SK-N-SH (cell line): ENCODE data around the gene MYO5C.

Experiments
- CTCF ChIP-seq: fragments of 200-600 bp; sonication (generic); IDR thresholded peaks from 2 replicates; pipeline ENCODE4 v1.6.1; 2017; ENCODE audit warnings: antibody characterized with exemption, mild to moderate bottlenecking, moderate library complexity
- EZH2phosphoT487 ChIP-seq: fragments of 200-600 bp; sonication (generic); IDR thresholded peaks from 2 replicates; pipeline ENCODE4 v1.6.1; 2017; ENCODE audit warnings: low read depth, mixed run types, mild to moderate bottlenecking, antibody characterized with exemption, moderate library complexity, borderline replicate concordance
- RAD21 ChIP-seq: IDR thresholded peaks from 2 replicates; pipeline ENCODE4 v1.6.1; 2012; ENCODE audit warnings: mild to moderate bottlenecking, low read length
- RCOR1 ChIP-seq: fragments of 150-350 bp; IDR thresholded peaks from 2 replicates; pipeline ENCODE4 v1.6.1; 2017; ENCODE audit warnings: antibody characterized with exemption, low read length
- REST ChIP-seq: IDR thresholded peaks from 2 replicates; pipeline ENCODE4 v1.6.1; 2012; ENCODE audit warnings: mild to moderate bottlenecking, low read depth, low read length, moderate library complexity
- RFX5 ChIP-seq: IDR thresholded peaks from 2 replicates; pipeline ENCODE4 v1.6.1; 2012; ENCODE audit warnings: mild to moderate bottlenecking, improper control_type of control experiment, low read length
- TAF1 ChIP-seq: IDR thresholded peaks from 2 replicates; pipeline ENCODE4 v1.6.1; 2012; ENCODE audit warnings: low read depth, mild to moderate bottlenecking, low read length, moderate library complexity, borderline replicate concordance
- USF2 ChIP-seq: fragments of 150-350 bp; IDR thresholded peaks from 2 replicates; pipeline ENCODE4 v1.6.1; 2017; ENCODE audit warnings: antibody characterized with exemption, low read length, low read depth, borderline replicate concordance

GRCh38 chr15:52307847-52308246 is 12.2 kb upstream of the MYO5C start:
- TF ChIP-seq CTCF (no peak), RCOR1 (no peak), EZH2phosphoT487 (no peak), USF2 (no peak), REST (no peak), RAD21 (no peak), RFX5 (no peak), TAF1 (no peak)
